Stimulated activated CD8-positive, alpha-beta memory T cell treated with anti-CD3 and anti-CD28 coated beads, Interleukin-4, amount 100 ng/mL, for 1 hour (primary cell): ENCODE data around the gene CAMK4.
A peak's percentile ranks its signal among the peaks of the same experiment; 100 is the strongest.

Experiments
- DNase-seq, 2 donors: peaks; one replicate each; pipeline ENCODE4 v3.0.0-alpha.2; 2020; ENCODE audit warnings: low read depth in 2 of 2, low spot score in 1 of 2

CAMK4 gene

GRCh38 chr5:111223787-111224560 is at the start of gene CAMK4:
TSS of gene CAMK4 (plus strand) at chr5:111224384. CDS start at chr5:111224484, 100 bp downstream.
- DNase-seq: peak; percentile 43 to 66

GRCh38 chr5:111183064-111183463 is 41.1 kb upstream of the CAMK4 start:
- no peak for DNase-seq

- DNase-seq: no peak
Measured at GRCh38 chr5:111187079-111187478, 37.1 kb upstream of the CAMK4 start.

GRCh38 chr5:111194053-111194452 is 30.1 kb upstream of the CAMK4 start:
- no peak for DNase-seq

- no peak for DNase-seq
Measured at GRCh38 chr5:111194925-111195324, 29.3 kb upstream of the CAMK4 start.

- no peak for DNase-seq
Measured at GRCh38 chr5:111197523-111197922, 26.7 kb upstream of the CAMK4 start.

- no peak for DNase-seq
Measured at GRCh38 chr5:111198281-111198966, 25.8 kb upstream of the CAMK4 start.

- no peak for DNase-seq
Measured at GRCh38 chr5:111200828-111201227, 23.4 kb upstream of the CAMK4 start.

GRCh38 chr5:111201705-111202104 is 22.5 kb upstream of the CAMK4 start:
- DNase-seq: no peak

- DNase-seq: no peak
Measured at GRCh38 chr5:111211341-111211740, 12.8 kb upstream of the CAMK4 start.

GRCh38 chr5:111214052-111214742 is 10.0 kb upstream of the CAMK4 start:
- DNase-seq: no peak

GRCh38 chr5:111215971-111216370 is 8.2 kb upstream of the CAMK4 start:
- DNase-seq: no peak

GRCh38 chr5:111221139-111221538 is 3.0 kb upstream of the CAMK4 start:
- DNase-seq: no peak

GRCh38 chr5:111223101-111223786 is 940 bp upstream of the CAMK4 start:
- no peak for DNase-seq

GRCh38 chr5:111224561-111225345 is 569 bp downstream of the CAMK4 start:
- DNase-seq: no peak

GRCh38 chr5:111225926-111226325 is 1.7 kb downstream of the CAMK4 start:
- DNase-seq: no peak

- DNase-seq: no peak
Measured at GRCh38 chr5:111226556-111226955, 2.4 kb downstream of the CAMK4 start.

GRCh38 chr5:111227226-111227782 is 3.1 kb downstream of the CAMK4 start:
- DNase-seq: no peak

- DNase-seq: no peak
Measured at GRCh38 chr5:111227801-111228200, 3.6 kb downstream of the CAMK4 start.

- DNase-seq: no peak
Measured at GRCh38 chr5:111228520-111229220, 4.5 kb downstream of the CAMK4 start.
